HepG2 (cell line): ENCODE results near the gene RABL6. TPM values are rescaled to one million over a fixed set of nuclear protein-coding genes. Genes with fewer than 3 reads are reported as not detected.

Experiments used
- AGO2 ChIP-seq: fragments of 200-400 bp; formaldehyde crosslinking; optimal IDR thresholded peaks from 2 replicates; pipeline ENCODE3; 2017; ENCODE audit warnings: mild to moderate bottlenecking, low read depth, low read length, moderate library complexity
- AKAP8 ChIP-seq: sonication (generic); formaldehyde crosslinking; IDR thresholded peaks from 2 replicates; pipeline ENCODE4 v1.5.1; 2020; ENCODE audit warnings: mild to moderate bottlenecking, missing genetic modification reagents
- POGK ChIP-seq: sonication (generic); formaldehyde crosslinking; conservative IDR thresholded peaks from 2 replicates; pipeline ENCODE4 v1.8.0; 2022; ENCODE audit warnings: mild to moderate bottlenecking, moderate library complexity, missing genetic modification reagents
- RBFOX2 ChIP-seq: fragments of 200-400 bp; formaldehyde crosslinking; IDR thresholded peaks from 2 replicates; pipeline ENCODE4 v1.6.1; 2017; ENCODE audit warnings: low read depth, mild to moderate bottlenecking, low read length
- ZNF687 ChIP-seq: sonication (generic); formaldehyde crosslinking; IDR thresholded peaks from 2 replicates; pipeline ENCODE4 v1.5.1; 2020; ENCODE audit warnings: mild to moderate bottlenecking, missing genetic modification reagents, moderate library complexity
- polyA plus RNA-seq, 8 experiments: library from polyadenylated mRNA; depleted of rRNA in 3 of 8; stranded (reverse) in 7 of 8; unstranded in 1 of 8; fragments of >200 nt; fragmentation: Illumina TruSeq in 4 of 8; extraction: Trizol in 4 of 8; gene quantifications; 2 replicates each; pipeline versions ENCODE4 v1.2.1 to v1.2.3, GENCODE V29; 2011 to 2016; ENCODE audit warnings: low read depth in 4 of 8, missing spikeins in 1 of 8, mixed read lengths in 1 of 8; ENCODE audit not compliant: insufficient read depth in 1 of 8
- total RNA-seq, 5 experiments: library from RNA; depleted of rRNA; stranded (reverse); fragments of >200 nt; fragmentation: Illumina TruSeq; extraction: Trizol; gene quantifications; 2 replicates each; pipeline ENCODE4 v1.2.3, GENCODE V29; 2016; ENCODE audit warnings: low read depth in 1 of 5

The RABL6 gene
- total and polyA plus RNA-seq, 2 of the 13 experiments (the other 11 are each of a cell fraction or from before 2014, with no cell fraction given): 81.5 to 125 TPM

- TF ChIP-seq ZNF687 (CRISPR knock-in tag) (peak; percentile 13; the same call in 1 of the 2 replicates), AKAP8 (0 out of 2 replicates have a peak, but pooled peaks have one; percentile 19), AGO2 (peak; percentile 70), POGK (no peak), RBFOX2 (peak; percentile 70)
Measured at GRCh38 chr9:136854113-136854841, 46.5 kb downstream of the RABL6 start (continued).
